Fibroblast of villous mesenchyme (primary cell): ENCODE measurements around the gene ALDH1A2. TPM values are rescaled to one million over a fixed set of nuclear protein-coding genes. Genes with fewer than 3 reads are reported as not detected.
A peak's percentile ranks its signal among the peaks of the same experiment; 100 is the strongest.

Source experiments
- DNase-seq: peaks from one replicate; pipeline ENCODE4 v3.0.0-alpha.2; 2010; ENCODE audit warnings: low read depth
- H3K4me3 ChIP-seq: 2 replicates; pipeline ENCODE4 v1.5.1; 2011; ENCODE audit warnings: low read depth, mild to moderate bottlenecking, low read length
- total RNA-seq: library from RNA; depleted of rRNA; stranded (reverse); fragments of >200 nt; gene quantifications from 2 replicates; pipeline ENCODE4 v1.2.3, GENCODE V29; 2012
- TF ChIP-seq, protein P1 (sequence below): IDR thresholded peaks from 2 replicates; pipeline ENCODE4 v1.5.1; 2012; ENCODE audit warnings: low read depth, mild to moderate bottlenecking, low read length; ENCODE audit not compliant: insufficient read depth

ALDH1A2 gene
- total RNA-seq, 1 donor: 8.2 TPM

GRCh38 chr15:58062983-58063382 is 2.5 kb downstream of the ALDH1A2 start:
- no peak overlapping the region for H3K4me3 ChIP-seq
- TF ChIP-seq, protein P1, sequence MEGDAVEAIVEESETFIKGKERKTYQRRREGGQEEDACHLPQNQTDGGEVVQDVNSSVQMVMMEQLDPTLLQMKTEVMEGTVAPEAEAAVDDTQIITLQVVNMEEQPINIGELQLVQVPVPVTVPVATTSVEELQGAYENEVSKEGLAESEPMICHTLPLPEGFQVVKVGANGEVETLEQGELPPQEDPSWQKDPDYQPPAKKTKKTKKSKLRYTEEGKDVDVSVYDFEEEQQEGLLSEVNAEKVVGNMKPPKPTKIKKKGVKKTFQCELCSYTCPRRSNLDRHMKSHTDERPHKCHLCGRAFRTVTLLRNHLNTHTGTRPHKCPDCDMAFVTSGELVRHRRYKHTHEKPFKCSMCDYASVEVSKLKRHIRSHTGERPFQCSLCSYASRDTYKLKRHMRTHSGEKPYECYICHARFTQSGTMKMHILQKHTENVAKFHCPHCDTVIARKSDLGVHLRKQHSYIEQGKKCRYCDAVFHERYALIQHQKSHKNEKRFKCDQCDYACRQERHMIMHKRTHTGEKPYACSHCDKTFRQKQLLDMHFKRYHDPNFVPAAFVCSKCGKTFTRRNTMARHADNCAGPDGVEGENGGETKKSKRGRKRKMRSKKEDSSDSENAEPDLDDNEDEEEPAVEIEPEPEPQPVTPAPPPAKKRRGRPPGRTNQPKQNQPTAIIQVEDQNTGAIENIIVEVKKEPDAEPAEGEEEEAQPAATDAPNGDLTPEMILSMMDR: no peak
- no peak for DNase-seq

- DNase-seq: no peak
Measured at GRCh38 chr15:58062175-58062574, 3.3 kb downstream of the ALDH1A2 start.

GRCh38 chr15:58060575-58060974 is 4.9 kb downstream of the ALDH1A2 start:
- TF ChIP-seq, protein P1: no peak
- no peak for DNase-seq
- no peak overlapping the region for H3K4me3 ChIP-seq

More at GRCh38 chr15:58062175-58062574, 3.3 kb downstream of the ALDH1A2 start:
- no peak overlapping the region for H3K4me3 ChIP-seq
- TF ChIP-seq, protein P1: no peak

DNA sequence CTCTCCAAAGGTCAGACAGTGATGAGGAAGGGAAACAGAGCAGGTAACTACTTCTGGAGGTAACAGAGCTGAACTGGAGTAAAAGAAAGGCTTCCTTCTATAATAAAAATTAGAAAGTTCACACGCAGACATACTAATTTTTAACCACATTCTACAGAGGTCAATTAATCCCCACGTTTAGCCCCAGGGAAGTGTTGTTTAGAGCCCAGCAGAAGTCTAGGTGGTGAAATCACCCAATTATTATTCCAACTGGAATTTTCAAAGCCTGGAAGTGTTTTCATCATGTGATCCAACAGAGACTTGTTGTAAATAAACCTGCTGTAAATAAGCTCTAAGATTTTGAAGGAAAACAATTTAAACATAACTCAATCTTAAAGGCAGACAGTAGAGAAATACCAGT is 6.8 kb downstream of the ALDH1A2 start:
- H3K4me3 ChIP-seq: no peak overlapping the region
- TF ChIP-seq, protein P1: no peak
- no peak for DNase-seq

DNA sequence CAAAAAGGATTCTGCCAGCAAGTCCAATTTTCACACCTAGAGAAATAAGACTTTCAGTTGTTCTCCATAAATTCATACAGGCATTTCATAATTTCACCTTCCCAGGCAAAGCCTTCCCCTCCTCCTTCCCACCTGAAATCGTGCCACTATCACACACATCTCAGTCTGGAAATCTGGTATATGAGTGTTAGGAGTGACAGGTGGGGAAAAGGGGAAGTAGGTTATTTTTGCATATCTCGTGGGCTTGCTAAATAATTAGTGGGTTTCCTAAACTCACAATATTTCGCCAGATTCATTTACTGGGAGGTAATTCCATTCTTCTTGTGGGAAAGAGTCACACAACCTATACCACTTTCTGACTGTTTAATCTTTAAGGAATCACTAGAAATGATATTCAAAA is 7.4 kb downstream of the ALDH1A2 start:
- H3K4me3 ChIP-seq: no peak overlapping the region
- no peak for DNase-seq
- TF ChIP-seq, protein P1: no peak

DNA sequence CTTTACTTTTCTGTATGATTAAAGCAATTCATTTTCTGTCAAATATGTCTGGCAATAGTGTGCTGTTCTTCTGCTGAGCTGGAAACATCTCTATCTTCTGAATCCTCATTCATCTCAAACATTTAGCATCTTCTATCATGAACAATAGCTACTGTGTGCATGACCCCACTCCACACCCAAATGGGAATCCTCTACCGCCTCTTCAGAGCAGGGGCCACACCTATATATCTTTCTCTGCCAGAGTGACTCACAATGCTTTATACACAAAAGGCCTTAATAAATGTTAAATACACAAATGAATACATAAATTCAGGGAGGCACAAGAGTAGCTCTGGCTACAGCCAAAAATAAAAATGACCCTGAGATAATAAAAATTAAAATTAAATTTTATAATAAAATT is 8.0 kb downstream of the ALDH1A2 start:
- no peak for DNase-seq
- TF ChIP-seq, protein P1: no peak
- H3K4me3 ChIP-seq: no peak overlapping the region

GRCh38 chr15:58056015-58056414 is 9.5 kb downstream of the ALDH1A2 start:
- TF ChIP-seq, protein P1: peak; percentile 19
- H3K4me3 ChIP-seq: no peak overlapping the region
- no peak for DNase-seq
